CD4-positive, alpha-beta T cell treated with Interleukin-6 for 4 hours (primary cell): ENCODE measurements around the gene SLC35E1.
"Not testable (repeated sequence)": the region's sequence is repeated elsewhere in the genome, so short reads cannot be mapped to it uniquely, and the experiment has no call there.

ENCODE experiments used
- DNase-seq: peaks from one replicate; pipeline ENCODE4 v3.0.0-alpha.2; 2020; ENCODE audit warnings: mixed read lengths

The SLC35E1 gene

DNA sequence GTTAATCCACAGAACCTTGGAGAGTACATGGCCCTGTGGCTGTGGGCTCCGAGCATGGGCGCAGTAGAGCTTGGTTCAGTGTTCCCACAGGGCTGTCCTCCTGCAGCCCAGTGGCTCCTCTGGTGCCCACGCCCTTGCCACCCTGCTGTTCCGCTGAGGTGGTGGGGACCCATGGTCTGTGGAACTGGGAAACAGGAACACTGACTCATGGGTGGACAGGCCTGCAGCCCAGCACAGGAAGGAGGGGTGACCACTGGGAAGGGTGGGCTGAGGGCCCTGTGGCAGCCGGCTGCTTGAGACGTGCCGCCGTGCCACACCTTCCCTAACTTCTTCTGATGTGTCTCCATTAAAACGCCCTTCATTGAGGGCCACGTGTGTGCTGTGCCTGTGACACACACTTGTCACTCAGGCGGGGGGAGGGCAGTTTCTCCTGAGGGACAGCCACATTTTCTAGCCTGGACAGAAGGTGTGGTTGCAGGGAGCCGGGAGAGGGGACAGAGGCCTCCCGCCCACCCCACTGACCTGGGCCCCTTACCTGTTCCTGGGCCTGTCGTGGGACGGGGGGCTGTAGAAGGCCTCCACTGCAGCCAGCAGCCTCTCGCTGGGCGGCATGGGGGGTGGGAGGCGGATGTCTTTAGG lies 51.1 kb downstream of the SLC35E1 start:
- DNase-seq: no peak

DNA sequence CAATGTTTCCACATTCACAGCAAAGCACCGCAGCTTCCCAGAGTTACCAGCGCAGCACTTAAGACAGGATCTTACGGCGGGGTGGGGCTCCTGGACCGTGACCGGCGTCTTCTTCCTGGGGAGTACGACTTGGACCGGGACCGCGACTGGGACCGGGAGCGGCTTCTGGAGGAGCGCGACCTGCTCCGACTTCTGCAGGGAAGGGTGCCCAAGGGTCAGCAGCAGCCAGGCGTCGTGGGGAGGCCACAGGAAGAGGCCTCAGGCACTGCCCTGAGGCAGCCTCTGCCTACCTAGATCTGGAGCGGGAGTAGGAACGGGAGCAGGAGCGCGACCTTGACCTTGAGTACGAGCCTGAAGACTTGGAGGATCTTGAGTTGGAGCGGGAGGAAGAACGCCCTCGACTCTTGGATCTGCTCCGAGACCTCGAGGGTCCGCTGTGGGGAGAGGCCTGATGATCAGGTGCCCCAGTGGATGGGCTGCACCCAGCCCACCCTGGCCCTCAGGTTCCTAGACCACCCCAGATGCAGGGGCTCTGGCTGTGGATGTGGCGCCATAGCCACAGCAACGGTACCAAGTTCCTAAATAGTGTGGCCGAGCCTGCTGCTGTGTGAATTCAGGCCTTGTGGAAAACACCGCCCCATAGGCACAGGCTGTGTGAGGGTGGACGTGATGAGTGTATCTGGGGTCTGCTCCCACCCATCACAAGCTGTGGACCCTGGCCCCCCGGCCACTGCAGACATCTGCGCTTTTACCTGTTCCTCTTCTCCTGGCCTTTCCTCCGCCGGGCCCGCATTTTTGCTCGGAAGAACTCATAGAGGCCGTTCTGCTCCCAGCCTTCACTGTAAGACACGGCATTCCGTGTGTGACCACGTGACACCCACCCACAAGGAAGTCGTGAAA lies 51.9 kb downstream of the SLC35E1 start:
- no peak for DNase-seq

DNA sequence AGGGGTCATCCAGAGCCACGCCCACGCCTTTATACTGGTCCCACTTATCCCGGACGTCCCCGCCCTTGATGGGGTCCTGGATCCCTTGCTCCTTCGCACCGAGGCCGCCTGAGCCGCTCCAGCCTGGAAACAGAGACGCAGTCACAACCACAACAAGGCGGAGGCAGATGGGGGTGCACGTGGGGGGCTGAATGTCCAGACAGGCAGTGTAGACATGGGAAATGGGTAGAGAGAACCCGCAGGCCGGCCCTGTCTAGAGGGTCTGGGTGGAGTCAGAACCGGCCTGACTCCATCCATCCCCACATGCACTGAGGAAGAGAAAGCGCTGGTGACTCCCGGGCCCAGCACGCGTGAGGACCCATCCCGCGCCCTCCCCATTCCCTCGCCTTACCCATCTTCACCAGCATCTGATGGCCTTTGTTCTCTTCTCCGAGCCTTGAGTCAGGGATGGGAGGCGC lies 53.0 kb downstream of the SLC35E1 start:
- DNase-seq: no peak

DNA sequence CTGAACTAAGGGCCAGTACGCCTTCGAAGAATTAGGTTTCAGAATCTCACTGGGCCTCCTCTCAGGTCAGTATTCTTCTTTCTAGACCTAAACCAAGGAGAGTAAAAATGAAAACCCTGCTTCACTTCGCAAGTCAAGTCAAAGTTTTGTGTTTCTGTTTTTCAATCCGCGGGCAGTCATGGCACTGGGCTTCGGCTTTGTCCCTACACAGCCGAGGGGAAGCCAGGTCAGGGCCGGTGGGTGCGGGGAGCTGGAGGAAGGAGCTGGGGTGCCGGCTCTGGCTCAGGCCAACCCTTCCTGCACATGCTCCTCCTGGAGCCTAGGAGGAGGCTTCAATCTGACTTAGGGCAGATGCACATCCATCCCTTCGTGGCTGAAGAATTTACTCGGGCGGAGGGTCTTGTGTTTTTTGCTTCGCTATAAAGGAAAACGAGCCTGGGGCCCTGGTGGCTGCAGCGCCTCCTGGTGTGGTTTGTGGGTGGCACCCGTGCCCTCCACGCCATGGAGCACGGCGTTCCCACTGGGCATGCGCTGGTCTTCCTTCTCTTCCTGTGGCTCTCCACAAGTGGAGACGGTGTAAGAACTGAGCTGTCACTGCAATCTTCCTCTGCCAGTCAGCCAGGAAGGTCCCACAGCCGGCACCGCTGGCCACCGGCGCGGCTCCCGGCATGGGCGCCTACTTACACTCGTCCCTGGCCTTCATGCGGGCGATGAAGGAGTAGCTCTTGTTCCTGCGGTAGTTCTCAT lies 53.6 kb downstream of the SLC35E1 start:
- no peak for DNase-seq

DNA sequence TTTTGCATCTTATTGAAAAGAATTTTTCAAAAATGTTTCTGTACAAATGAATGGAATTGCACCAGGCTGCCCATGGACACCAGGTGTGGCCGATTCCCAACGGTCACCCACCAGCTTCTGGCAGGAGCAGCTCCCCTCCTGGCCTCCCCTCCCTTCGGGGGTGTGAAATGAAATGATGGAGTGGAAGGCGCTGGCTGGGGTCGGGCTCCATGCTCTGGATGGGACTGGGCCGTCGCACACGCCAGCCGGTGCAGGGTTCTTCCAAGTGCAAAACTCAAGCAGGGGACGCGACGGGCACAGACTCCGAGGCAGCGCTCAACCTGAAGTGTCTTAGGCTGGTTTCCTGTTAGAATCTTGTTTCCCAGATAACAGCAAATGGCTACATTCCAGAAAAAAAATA lies 54.2 kb downstream of the SLC35E1 start:
- no peak for DNase-seq

DNA sequence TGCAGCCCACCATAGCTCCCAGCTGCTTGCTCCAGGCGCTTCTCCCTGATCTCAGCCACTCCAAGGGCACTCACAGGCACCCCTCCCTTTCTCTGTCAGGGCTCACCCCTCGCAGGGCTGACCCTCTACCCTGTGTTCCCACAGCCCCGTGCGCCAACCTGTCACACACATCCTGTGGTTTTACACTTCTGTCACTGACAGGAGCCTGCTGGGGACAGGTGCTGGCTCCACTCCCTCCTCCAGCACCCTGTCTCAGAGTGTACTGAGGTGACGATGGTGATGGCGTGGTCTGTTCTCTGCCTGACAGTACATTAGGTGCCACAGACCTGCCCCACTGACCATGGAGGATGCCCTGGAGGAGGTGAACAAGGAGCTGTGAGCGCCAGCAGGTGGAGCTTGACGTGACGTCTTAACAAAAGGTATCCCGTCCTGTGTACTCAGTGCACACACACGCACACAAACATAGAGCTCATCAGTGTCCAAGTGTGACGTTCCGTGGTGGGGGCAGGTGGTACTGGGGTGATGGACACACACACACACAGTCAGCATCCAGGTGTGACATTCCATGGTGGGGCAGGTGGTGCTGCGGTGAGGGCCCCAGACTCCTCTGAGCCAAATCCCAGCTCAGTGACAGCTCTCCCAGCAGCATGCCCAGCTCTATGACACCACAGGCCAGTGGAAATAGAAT lies 55.1 kb downstream of the SLC35E1 start:
- no peak for DNase-seq

DNA sequence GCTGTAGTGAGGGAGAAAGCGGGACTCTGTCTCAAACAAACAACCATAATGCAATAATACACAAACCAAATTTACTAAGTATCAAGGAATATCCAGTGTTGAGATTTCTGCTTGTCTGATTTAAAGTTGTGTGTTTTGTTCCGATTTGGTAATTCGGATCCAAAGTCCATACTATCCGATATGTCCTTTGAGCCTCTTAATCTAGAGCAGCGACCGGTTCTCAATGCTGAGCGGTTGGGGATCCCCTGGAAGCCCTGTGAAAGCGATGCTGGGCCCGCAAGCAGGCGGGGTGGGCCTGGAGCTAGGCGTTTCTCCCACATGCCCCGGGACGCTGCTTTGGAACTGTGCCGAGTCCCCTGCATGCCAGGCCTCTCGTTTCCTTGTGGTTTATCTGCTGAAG lies 55.8 kb downstream of the SLC35E1 start:
- no peak for DNase-seq

DNA sequence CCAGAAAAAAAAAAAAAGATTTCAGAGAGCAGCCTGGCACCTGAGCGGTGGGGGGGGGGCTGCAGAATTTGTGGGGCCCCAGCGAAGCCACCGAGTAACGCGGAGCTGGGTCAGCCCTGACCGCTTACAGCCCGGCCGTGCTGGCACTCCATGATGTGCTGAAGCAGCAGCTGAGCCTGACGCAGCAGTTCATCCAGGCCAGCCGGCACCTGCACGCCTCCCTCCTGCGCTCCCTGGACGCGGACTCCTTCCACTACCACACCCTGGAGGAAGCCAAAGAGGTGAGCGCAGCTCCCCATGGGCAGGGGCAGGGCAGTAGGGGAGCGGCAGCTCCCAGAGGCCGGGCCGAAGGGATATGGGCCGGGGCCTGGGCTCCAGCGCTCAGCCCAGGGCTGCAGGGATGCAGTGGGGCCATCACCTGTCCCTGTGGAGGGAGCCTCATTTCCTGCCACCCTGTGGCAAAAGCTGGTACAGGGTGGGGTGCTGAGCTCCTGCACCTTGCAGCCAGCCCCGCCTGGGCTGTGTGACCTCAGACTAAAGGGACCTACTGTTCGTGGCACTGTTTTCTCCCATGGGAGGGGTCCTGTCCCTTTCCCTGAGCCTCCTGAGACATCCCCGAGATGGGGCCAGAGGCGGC lies 57.7 kb downstream of the SLC35E1 start:
- DNase-seq: no peak

DNA sequence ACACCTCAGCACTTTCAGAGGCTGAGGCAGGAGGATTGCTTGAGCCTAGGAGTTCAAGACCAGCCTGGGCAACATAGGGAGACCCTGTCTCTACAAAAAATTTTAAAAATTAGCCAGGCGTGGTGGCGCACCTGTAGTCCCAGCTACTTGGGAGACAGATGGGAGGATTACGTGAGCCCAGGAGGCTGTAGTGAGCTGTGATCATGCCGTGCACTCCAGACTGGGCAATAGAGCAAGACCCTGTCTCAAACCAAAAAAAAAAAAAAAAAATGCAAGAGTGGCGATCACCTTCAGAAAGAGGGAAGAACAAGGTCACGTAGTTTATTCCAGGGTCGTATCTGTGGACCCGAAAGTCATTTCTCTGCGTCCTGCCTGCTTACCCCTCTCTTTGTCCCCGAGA lies 59.6 kb downstream of the SLC35E1 start:
- not testable (repeated sequence) for DNase-seq

DNA sequence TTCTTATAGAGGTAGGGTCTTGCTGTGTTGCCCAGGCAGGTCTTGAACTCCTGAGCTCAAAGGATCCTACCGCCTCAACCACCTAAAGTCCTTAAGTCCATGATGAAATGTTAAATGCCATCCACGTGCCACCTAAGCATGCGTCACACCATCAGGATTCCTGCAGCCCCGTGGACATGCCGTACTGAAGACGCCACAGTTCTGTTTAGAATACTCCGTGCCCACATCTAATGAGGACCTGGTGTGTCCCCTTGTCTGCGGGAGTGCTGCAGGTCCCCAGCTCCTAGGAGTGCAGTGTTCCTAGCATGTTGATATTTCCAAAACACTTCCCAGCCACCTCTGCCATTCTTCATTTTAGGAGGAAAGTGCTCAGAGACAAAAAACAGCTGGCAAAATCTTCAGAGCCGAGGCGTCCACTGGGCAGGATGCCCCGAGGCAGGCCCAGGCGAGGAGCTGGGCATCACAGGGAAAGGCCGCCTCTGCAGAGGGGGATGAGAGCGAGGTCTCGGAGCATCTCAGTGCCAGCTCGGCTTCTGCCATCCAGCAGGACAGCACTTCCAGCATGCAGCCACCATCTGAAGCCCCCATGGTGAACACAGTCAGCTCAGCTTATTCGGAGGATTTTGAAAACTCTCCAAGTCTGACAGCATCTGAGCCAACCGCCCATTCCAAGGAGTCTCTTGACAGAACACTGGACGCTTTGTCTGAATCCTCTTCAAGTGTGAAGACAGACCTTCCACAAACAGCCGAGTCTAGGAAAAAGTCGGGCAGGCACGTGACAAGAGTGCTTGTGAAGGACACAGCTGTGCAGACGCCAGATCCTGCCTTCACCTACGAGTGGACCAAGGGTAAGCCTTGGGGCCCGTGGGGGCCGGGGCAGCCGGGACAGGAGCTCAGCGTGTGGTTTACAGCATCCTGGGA lies 62.8 kb downstream of the SLC35E1 start:
- DNase-seq: no peak

DNA sequence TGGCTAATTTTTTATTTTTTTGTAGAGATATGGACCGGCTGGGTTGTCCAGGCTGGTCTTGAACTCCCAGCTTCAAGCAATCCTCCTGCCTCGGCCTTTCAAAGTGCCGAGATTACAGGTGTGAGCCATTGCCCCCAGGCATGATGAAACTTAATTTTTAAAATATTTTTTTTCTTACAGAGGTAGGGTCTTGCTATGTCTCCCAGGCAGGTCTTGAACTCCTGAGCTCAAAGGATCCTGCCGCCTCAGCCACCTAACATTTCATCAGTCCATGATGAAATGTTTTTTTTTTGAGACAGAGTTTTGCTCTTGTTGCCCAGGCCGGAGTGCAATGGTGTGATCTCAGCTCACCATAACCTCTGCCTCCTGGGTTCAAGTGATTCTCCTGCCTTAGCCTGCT lies 63.7 kb downstream of the SLC35E1 start:
- no peak for DNase-seq

DNA sequence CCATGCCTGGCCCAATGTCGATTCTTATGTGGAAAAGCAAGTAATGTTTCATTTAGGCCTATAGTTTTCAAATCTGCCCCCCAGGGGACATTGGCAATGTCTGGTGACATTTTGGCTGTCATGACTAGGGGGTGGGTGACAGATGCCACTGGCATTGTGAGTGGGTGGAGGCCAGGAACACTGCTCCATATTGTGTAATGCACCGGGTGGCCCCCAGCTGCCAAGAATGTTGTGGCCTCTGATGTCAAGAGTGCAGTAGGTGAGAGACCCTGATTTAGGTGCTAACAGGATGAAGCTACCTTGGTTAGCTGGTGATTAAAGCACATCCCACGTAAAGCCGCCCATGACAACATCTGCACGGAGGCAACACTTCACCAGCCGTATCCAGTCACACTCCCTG lies 65.3 kb downstream of the SLC35E1 start:
- no peak for DNase-seq

DNA sequence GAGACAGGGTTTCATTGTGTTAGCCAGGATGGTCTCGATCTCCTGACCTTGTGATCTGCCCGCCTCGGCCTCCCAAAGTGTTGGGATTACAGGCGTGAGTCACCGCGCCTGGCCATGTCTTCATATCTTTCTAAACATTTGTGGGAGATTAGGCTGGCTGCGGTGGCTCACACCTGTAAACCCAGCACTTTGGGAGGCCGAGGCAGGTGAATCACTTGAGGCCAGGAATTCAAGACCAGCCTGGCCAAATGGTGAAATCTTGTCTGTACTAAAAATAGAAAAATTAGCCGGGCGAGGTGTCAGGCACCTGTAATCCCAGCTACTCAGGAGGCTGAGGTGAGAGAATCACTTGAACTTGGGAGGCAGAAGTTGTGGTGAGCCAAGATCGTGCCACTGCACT lies 66.1 kb downstream of the SLC35E1 start:
- DNase-seq: not testable (repeated sequence)

DNA sequence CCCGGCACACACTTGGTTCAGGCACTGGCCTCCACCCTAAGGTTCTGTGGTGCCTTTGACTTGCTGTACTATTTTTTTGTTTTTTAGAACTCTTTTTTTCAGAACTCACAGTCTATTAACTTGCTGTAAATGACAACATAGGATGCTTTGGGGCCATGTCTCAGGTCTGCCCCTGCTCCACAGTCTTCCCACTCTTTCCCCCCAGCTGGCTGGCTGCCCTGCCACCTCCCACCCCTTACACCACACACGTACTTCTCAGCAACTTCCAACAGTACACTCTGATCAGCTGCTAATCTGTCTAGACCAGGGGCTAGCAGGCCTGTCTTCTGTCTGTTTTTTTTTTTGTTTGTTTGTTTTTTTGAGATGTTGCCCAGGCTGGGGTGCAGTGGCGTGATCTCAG lies 67.9 kb downstream of the SLC35E1 start:
- DNase-seq: no peak
